K562 (cell line): ENCODE results near the gene PRKAG2.

Experiments
- GATA2 ChIP-seq: sonication (generic); formaldehyde crosslinking; IDR thresholded peaks from 2 replicates; pipeline ENCODE4 v1.4.0; 2020; ENCODE audit warnings: mild to moderate bottlenecking, missing genetic modification reagents
- KDM1A ChIP-seq, 2 experiments: fragments of 450-650 bp; IDR thresholded peaks; 2 replicates each; pipeline ENCODE4 v1.6.1; 2016; ENCODE audit warnings: mild to moderate bottlenecking in 2 of 2
- RCOR1 ChIP-seq, 2 experiments: IDR thresholded peaks; 2 replicates each; pipeline ENCODE4 v1.6.1; 2012; ENCODE audit warnings: low read depth in 2 of 2, low read length in 2 of 2, borderline replicate concordance in 1 of 2, improper control_type of control experiment in 1 of 2
- TF ChIP-seq, protein P1 (sequence below), 3 experiments: IDR thresholded peaks in 2 of 3; conservative IDR thresholded peaks in 1 of 3; 2 replicates each; pipeline ENCODE4 v1.5.1; 2011 to 2012; ENCODE audit warnings: low read length in 3 of 3, mild to moderate bottlenecking in 3 of 3, control low read depth in 2 of 3, improper control_type of control experiment in 1 of 3, inconsistent platforms in 1 of 3, low read depth in 1 of 3, mixed read lengths in 1 of 3, moderate library complexity in 1 of 3; ENCODE audit not compliant: insufficient read depth in 2 of 3

DNA sequence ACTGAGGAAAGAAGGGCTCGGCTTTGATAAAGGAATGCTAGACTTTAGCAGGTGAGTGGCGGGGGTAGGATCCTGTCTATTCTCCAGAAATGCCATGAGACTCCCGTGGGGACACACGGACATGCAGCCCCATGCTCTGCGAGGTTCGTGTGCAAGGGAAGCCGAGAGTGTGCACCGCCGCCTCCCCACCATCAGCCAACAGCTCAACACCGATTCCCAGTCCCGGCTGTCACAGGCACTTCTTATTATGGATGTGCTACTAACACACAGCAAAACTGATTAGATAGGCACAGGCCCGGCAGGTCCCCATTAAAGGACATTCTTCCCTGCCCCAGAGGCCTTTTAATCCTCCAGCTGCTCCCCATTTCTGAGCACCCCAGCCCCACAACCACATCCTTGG lies 154.4 kb downstream of the PRKAG2 start:
- TF ChIP-seq RCOR1 (IDR thresholded peaks at IDR 0.05; ENCODE audit: borderline replicate concordance in 1 of 2, low read depth in 2 of 2, low read length in 2 of 2) (no peak), GATA2 (CRISPR knock-in tag) (no peak), KDM1A (IDR thresholded peaks at IDR 0.05) (no peak)
- TF ChIP-seq, protein P1, sequence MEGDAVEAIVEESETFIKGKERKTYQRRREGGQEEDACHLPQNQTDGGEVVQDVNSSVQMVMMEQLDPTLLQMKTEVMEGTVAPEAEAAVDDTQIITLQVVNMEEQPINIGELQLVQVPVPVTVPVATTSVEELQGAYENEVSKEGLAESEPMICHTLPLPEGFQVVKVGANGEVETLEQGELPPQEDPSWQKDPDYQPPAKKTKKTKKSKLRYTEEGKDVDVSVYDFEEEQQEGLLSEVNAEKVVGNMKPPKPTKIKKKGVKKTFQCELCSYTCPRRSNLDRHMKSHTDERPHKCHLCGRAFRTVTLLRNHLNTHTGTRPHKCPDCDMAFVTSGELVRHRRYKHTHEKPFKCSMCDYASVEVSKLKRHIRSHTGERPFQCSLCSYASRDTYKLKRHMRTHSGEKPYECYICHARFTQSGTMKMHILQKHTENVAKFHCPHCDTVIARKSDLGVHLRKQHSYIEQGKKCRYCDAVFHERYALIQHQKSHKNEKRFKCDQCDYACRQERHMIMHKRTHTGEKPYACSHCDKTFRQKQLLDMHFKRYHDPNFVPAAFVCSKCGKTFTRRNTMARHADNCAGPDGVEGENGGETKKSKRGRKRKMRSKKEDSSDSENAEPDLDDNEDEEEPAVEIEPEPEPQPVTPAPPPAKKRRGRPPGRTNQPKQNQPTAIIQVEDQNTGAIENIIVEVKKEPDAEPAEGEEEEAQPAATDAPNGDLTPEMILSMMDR (IDR thresholded peaks at IDR 0.05 in 2 of 3, conservative IDR thresholded peaks at IDR 0.05 in 1 of 3; ENCODE audit: insufficient read depth in 2 of 3, low read depth in 1 of 3, low read length in 3 of 3): no peak
